Peyer's patch (tissue), 4 donors: ENCODE results near the gene CNTNAP2.

Experiments
- POLR2A ChIP-seq, 2 donors: fragments of 450-650 bp; IDR thresholded peaks; one replicate each; pipeline ENCODE4 v1.5.1; 2017; ENCODE audit warnings: antibody characterized with exemption in 2 of 2, mild to moderate bottlenecking in 2 of 2, moderate library complexity in 2 of 2
- TF ChIP-seq, protein P1 (sequence below), 6 experiments: fragments of 450-650 bp in 4 of 6; fragments of 200-600 bp in 2 of 6; sonication (generic) in 1 of 6; IDR thresholded peaks; one replicate each; pipeline ENCODE4 v1.5.1; 2017 to 2019; ENCODE audit warnings: antibody characterized with exemption in 6 of 6, mild to moderate bottlenecking in 3 of 6, moderate library complexity in 1 of 6

GRCh38 chr7:148266795-148267194 is 2150.2 kb downstream of the CNTNAP2 start:
- TF ChIP-seq, protein P1, sequence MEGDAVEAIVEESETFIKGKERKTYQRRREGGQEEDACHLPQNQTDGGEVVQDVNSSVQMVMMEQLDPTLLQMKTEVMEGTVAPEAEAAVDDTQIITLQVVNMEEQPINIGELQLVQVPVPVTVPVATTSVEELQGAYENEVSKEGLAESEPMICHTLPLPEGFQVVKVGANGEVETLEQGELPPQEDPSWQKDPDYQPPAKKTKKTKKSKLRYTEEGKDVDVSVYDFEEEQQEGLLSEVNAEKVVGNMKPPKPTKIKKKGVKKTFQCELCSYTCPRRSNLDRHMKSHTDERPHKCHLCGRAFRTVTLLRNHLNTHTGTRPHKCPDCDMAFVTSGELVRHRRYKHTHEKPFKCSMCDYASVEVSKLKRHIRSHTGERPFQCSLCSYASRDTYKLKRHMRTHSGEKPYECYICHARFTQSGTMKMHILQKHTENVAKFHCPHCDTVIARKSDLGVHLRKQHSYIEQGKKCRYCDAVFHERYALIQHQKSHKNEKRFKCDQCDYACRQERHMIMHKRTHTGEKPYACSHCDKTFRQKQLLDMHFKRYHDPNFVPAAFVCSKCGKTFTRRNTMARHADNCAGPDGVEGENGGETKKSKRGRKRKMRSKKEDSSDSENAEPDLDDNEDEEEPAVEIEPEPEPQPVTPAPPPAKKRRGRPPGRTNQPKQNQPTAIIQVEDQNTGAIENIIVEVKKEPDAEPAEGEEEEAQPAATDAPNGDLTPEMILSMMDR (IDR thresholded peaks at IDR 0.05) = no peak
- no peak for TF ChIP-seq POLR2A (IDR thresholded peaks at IDR 0.05)
